ENCODE measurements around the gene DGKI.

- TF ChIP-seq CTCF (IDR thresholded peaks at IDR 0.05; ENCODE audit: insufficient read depth, low read length, poor library complexity, severe bottlenecking), result no peak
- TF ChIP-seq EZH2phosphoT487 (conservative IDR thresholded peaks at IDR 0.05; ENCODE audit: low read length), result no peak
Measured at GRCh38 chr7:137407078-137407477, 439.7 kb downstream of the DGKI start.
